Measurements from ENCODE around the gene TNFRSF21.

TNFRSF21 gene

GRCh38 chr6:47292944-47293343 is 16.8 kb downstream of the TNFRSF21 start:
- no peaks in the 10 kb centered on the region for H3K4me1 ChIP-seq (ENCODE audit: control insufficient read depth in 1 of 2, insufficient read depth in 1 of 2, low read depth in 1 of 2, low read length in 1 of 2)
- TF ChIP-seq CTCF (IDR thresholded peaks at IDR 0.05): no peak
- no peaks in the 10 kb centered on the region for H3K27me3 ChIP-seq
- no peak overlapping the region for H3K27ac ChIP-seq
- H3K9me3 ChIP-seq: peaks cover 21% of the 10 kb centered on the region
- H3K36me3 ChIP-seq: no peaks in the 10 kb centered on the region
- no peak overlapping the region for H3K4me3 ChIP-seq (ENCODE audit: low read depth in 1 of 2, low read length in 1 of 2)

- H3K27ac ChIP-seq: no peak overlapping the region
- H3K9me3 ChIP-seq: peaks cover 21% of the 10 kb centered on the region
- no peaks in the 10 kb centered on the region for H3K36me3 ChIP-seq
- no peak for TF ChIP-seq CTCF (IDR thresholded peaks at IDR 0.05)
- no peaks in the 10 kb centered on the region for H3K27me3 ChIP-seq
- no peaks in the 10 kb centered on the region for H3K4me1 ChIP-seq (ENCODE audit: control insufficient read depth in 1 of 2, insufficient read depth in 1 of 2, low read depth in 1 of 2, low read length in 1 of 2)
- no peak overlapping the region for H3K4me3 ChIP-seq (ENCODE audit: low read depth in 1 of 2, low read length in 1 of 2)
Observed at GRCh38 chr6:47292027-47292426, 17.7 kb downstream of the TNFRSF21 start.

GRCh38 chr6:47290124-47290834 is 19.4 kb downstream of the TNFRSF21 start:
- Histone ChIP-seq H3K27me3 (no peaks in the 10 kb centered on the region), H3K4me1 (ENCODE audit: control insufficient read depth in 1 of 2, insufficient read depth in 1 of 2, low read depth in 1 of 2, low read length in 1 of 2) (no peaks in the 10 kb centered on the region), H3K9me3 (peaks cover 21% of the 10 kb centered on the region), H3K4me3 (ENCODE audit: low read depth in 1 of 2, low read length in 1 of 2) (no peak overlapping the region), H3K36me3 (no peaks in the 10 kb centered on the region), H3K27ac (no peak overlapping the region)
- no peak for TF ChIP-seq CTCF (IDR thresholded peaks at IDR 0.05)

GRCh38 chr6:47288267-47289090 is 21.2 kb downstream of the TNFRSF21 start:
- Histone ChIP-seq H3K4me1 (ENCODE audit: control insufficient read depth in 1 of 2, insufficient read depth in 1 of 2, low read depth in 1 of 2, low read length in 1 of 2) (no peaks in the 10 kb centered on the region), H3K27me3 (no peaks in the 10 kb centered on the region), H3K9me3 (peaks cover 21% of the 10 kb centered on the region), H3K36me3 (no peaks in the 10 kb centered on the region), H3K27ac (no peak overlapping the region), H3K4me3 (ENCODE audit: low read depth in 1 of 2, low read length in 1 of 2) (no peak overlapping the region)
- TF ChIP-seq CTCF (IDR thresholded peaks at IDR 0.05): no peak

GRCh38 chr6:47286301-47286700 is 23.4 kb downstream of the TNFRSF21 start:
- Histone ChIP-seq H3K4me1 (ENCODE audit: control insufficient read depth in 1 of 2, insufficient read depth in 1 of 2, low read depth in 1 of 2, low read length in 1 of 2) (no peaks in the 10 kb centered on the region), H3K4me3 (ENCODE audit: low read depth in 1 of 2, low read length in 1 of 2) (no peak overlapping the region), H3K36me3 (no peaks in the 10 kb centered on the region), H3K27ac (no peak overlapping the region), H3K9me3 (peaks cover 21% of the 10 kb centered on the region), H3K27me3 (no peaks in the 10 kb centered on the region)
- TF ChIP-seq CTCF (IDR thresholded peaks at IDR 0.05): no peak

Data from neutrophil (primary cell).